Stomach (tissue), 4 donors: ENCODE measurements around the gene COPE.
A peak's percentile ranks its signal among the peaks of the same experiment; 100 is the strongest.

Experiments used
- POLR2A ChIP-seq, 4 donors: fragments of 450-650 bp; IDR thresholded peaks; one replicate each; pipeline ENCODE4 v1.6.1; 2016; ENCODE audit warnings: antibody characterized with exemption in 4 of 4, control low read depth in 2 of 4, mild to moderate bottlenecking in 1 of 4, moderate library complexity in 1 of 4
- POLR2AphosphoS5 ChIP-seq, 3 donors: sonication (generic); formaldehyde crosslinking; IDR thresholded peaks; one replicate each; pipeline ENCODE4 v1.6.1; 2016; ENCODE audit warnings: antibody characterized with exemption in 3 of 3
- TF ChIP-seq, protein P1 (sequence below), 7 experiments: fragments of 450-650 bp in 4 of 7; fragments of 200-600 bp in 3 of 7; sonication (generic) in 3 of 7; IDR thresholded peaks; one replicate each; pipeline ENCODE4 v1.5.1; 2016 to 2019; ENCODE audit warnings: antibody characterized with exemption in 7 of 7, control low read depth in 2 of 7, mild to moderate bottlenecking in 1 of 7

DNA sequence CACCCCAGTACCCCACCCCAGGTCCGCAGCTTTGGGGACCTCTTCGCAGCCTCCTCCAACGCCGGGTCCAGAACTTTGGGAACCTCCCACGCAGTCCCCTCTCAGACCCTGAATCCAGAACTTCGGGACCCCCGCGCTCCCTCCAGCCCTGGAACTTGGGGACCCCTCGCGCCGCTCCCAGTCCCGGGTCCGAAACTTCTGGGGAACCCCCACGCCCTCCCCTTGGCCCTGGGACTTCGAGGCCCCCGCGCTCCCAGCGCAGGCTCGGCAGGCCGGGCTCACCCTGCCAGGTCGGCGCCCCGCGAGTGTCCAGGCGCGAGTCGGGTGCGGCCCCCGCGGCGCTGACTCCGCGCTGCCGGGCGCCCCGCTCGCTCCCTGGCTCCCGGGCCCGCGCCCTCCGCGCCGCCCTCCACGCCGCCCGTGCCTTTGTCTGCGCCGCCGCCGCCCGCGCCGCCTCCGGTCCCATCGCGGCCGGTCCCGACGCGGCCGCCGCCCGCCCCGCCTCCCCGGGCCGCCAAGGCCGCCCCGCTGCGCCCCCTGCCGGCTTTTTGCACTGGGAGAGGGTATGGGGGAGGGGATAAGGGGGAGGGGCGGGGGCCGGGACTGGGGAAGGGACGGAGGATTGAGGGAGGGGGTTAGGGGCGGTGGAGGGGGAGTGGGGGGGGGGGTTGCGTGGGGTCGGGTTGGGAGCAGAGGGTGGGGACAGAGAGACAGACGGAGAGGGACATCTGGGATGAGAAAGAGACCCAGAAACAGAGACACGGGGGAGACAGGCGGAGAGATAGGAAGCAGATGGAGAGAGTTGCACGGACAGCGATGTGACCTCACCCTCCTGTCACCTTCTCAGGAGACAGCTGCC, 21.8 kb upstream of the COPE start, which contains the start of gene HOMER3:
- no peak for TF ChIP-seq POLR2AphosphoS5 (IDR thresholded peaks at IDR 0.05)
- TF ChIP-seq, protein P1, sequence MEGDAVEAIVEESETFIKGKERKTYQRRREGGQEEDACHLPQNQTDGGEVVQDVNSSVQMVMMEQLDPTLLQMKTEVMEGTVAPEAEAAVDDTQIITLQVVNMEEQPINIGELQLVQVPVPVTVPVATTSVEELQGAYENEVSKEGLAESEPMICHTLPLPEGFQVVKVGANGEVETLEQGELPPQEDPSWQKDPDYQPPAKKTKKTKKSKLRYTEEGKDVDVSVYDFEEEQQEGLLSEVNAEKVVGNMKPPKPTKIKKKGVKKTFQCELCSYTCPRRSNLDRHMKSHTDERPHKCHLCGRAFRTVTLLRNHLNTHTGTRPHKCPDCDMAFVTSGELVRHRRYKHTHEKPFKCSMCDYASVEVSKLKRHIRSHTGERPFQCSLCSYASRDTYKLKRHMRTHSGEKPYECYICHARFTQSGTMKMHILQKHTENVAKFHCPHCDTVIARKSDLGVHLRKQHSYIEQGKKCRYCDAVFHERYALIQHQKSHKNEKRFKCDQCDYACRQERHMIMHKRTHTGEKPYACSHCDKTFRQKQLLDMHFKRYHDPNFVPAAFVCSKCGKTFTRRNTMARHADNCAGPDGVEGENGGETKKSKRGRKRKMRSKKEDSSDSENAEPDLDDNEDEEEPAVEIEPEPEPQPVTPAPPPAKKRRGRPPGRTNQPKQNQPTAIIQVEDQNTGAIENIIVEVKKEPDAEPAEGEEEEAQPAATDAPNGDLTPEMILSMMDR (IDR thresholded peaks at IDR 0.05) = peak in 3 of 7 experiments; percentile 23 to 70 (median 30)
- TF ChIP-seq POLR2A (IDR thresholded peaks at IDR 0.05) = no peak
